ENCODE measurements around the gene KRTAP1-5. TPM values are rescaled to one million over a fixed set of nuclear protein-coding genes. Genes with fewer than 3 reads are reported as not detected.
A peak's percentile ranks its signal among the peaks of the same experiment; 100 is the strongest.
"Not testable (repeated sequence)": the region's sequence is repeated elsewhere in the genome, so short reads cannot be mapped to it uniquely, and the experiment has no call there.

KRTAP1-5 gene
- total and polyA plus RNA-seq, 11 donors = not detected

DNA sequence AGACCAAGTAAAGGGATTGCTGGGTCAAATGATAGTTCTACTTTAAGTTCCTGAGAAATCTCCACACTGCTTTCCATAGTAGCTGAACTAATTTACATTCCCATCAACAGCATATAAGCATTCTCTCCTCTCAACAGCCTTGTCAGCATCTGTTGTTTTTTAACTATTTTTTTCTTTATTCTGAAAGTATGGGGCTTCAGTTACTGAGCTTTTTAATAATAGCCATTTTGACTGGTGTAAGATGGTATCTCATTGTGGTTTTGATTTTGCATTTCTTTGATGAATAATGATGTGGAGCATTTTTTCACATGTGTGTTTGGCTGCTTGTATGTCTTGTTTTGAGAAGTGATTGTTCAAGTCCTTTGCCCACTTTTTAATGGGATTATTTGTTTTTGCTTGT is 25.6 kb upstream of the KRTAP1-5 start:
- Histone ChIP-seq H3K4me1 (no peaks in the 10 kb centered on the region), H3K27me3 (peaks cover 0 to 45% (median 19%) of the 10 kb centered on the region in 9 donors), H3K9me3 (peaks cover 0 to 11% (median 1%) of the 10 kb centered on the region in 12 donors), H3K4me3 (no peak overlapping the region), H3K27ac (no peak overlapping the region), H3K36me3 (no peaks in the 10 kb centered on the region)
- no peak for ATAC-seq
- intact Hi-C loops (cut with DNase I) = no loop called here
- DNase-seq = no peak
- no peak for TF ChIP-seq POLR2A (IDR thresholded peaks at IDR 0.05)
- TF ChIP-seq, protein P1, sequence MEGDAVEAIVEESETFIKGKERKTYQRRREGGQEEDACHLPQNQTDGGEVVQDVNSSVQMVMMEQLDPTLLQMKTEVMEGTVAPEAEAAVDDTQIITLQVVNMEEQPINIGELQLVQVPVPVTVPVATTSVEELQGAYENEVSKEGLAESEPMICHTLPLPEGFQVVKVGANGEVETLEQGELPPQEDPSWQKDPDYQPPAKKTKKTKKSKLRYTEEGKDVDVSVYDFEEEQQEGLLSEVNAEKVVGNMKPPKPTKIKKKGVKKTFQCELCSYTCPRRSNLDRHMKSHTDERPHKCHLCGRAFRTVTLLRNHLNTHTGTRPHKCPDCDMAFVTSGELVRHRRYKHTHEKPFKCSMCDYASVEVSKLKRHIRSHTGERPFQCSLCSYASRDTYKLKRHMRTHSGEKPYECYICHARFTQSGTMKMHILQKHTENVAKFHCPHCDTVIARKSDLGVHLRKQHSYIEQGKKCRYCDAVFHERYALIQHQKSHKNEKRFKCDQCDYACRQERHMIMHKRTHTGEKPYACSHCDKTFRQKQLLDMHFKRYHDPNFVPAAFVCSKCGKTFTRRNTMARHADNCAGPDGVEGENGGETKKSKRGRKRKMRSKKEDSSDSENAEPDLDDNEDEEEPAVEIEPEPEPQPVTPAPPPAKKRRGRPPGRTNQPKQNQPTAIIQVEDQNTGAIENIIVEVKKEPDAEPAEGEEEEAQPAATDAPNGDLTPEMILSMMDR (IDR thresholded peaks at IDR 0.05) = no peak

DNA sequence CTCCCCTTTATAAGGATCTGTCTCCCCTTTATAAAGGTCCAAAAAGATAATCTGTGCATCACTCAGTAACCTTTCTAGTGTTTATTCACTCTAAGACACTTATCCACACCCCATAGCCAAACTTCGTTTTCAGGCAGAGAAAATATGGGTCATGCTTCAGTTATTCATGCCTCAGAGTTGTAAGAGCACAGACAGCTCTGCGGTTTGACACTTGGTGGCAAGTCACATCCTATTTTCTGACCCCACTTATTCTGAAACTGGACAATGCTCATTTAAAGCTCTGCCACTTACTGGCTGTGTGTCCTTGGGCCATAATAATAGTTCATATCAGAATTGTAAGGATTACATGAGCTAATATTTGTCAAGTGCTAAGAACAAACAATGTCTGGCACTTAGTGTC is 22.1 kb upstream of the KRTAP1-5 start:
- H3K4me1 ChIP-seq = no peaks in the 10 kb centered on the region
- H3K27me3 ChIP-seq = peaks cover 0 to 49% (median 22%) of the 10 kb centered on the region in 9 donors
- no peak overlapping the region for H3K27ac ChIP-seq
- H3K36me3 ChIP-seq = no peaks in the 10 kb centered on the region
- TF ChIP-seq, protein P1 (IDR thresholded peaks at IDR 0.05) = no peak
- no peak for TF ChIP-seq POLR2A (IDR thresholded peaks at IDR 0.05)
- intact Hi-C loops (cut with DNase I) = no loop called here
- peaks cover 0 to 9% (median 0%) of the 10 kb centered on the region in 12 donors for H3K9me3 ChIP-seq
- no peak for ATAC-seq
- H3K4me3 ChIP-seq = no peak overlapping the region
- DNase-seq = no peak
- 49 to 64% (median 61%) methylated on average over 2 of the region's 2 CpGs for WGBS, 4 donors

DNA sequence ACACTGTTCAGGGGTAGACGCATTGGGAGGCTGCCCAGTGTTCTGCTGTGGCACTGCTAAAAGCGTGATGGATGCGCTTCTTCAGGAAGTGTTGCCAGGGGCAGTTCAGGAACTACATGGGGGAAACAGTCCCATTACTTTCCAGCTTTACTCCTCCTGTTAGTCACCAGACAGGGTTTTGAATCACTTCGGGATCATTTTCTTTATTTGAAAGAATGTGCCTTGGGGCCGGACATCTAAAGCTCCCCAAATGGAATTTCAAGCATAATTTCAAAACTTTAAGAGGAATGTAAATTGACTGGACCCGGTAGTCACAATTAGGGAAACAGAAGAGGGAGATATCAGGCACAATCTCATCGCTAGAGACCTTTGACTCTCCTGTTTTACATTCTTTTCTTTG is 21.4 kb upstream of the KRTAP1-5 start:
- H3K36me3 ChIP-seq = no peaks in the 10 kb centered on the region
- H3K4me3 ChIP-seq = no peak overlapping the region
- 72 to 77% (median 73%) methylated on average over 7 of the region's 7 CpGs for WGBS, 4 donors
- intact Hi-C loops (cut with DNase I) = no loop called here
- DNase-seq (no peak), ATAC-seq (no peak)
- H3K9me3 ChIP-seq = peaks cover 0 to 6% (median 0%) of the 10 kb centered on the region in 12 donors
- no peak overlapping the region for H3K27ac ChIP-seq
- TF ChIP-seq, protein P1 (IDR thresholded peaks at IDR 0.05) = no peak
- no peak for TF ChIP-seq POLR2A (IDR thresholded peaks at IDR 0.05)
- peaks cover 0 to 49% (median 22%) of the 10 kb centered on the region in 9 donors for H3K27me3 ChIP-seq
- no peaks in the 10 kb centered on the region for H3K4me1 ChIP-seq

DNA sequence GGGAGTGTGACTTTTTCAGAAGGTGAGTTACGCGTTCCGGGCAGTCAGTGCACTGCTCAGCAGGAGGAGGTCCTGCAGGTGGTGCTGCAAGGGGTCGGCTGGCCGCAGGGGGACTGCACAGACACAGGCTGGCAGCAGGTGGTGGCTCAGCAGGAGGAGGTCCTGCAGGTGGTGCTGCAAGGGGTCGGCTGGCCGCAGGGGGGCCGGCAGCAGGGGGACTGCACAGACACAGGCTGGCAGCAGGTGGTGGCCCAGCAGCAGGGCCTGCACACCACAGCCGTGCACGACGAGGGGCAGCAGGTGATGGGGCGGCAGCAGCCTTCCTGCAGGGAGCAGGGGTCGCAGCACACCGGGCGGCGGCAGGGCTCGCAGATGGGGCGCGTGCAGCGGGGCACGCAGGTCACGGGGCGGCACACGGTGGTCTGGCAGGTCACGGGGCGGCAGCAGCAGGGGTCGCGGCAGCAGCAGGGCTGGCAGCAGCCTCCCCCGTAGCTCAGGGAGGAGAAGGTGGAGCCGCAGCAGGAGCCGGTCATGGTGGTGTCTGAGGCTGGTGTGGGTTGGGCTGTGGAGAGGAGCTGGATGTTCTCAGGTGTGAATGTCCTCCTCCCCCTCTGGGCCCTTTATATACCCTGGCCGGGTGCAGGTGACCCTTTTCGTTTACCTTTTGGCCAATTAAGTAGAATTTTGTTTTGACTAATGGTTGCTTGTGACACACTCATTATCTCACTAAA is 19.9 kb upstream of the KRTAP1-5 start, which contains the start of gene KRTAP2-1:
Gene KRTAP2-1 (minus strand): TSS at position 582 of the 731 bp plus-strand sequence. CDS start 49 bp downstream, at position 533.
- intact Hi-C loops (cut with DNase I); H3K36me3 ChIP-seq; H3K9me3 ChIP-seq; H3K4me1 ChIP-seq; H3K27ac ChIP-seq; DNase-seq; H3K4me3 ChIP-seq: not testable (repeated sequence)
- WGBS, 4 donors = 33 to 67% (median 45%) methylated on average over 8 to 10 of the region's 33 CpGs
- peak in 1 of 4 donors; percentile 24 for ATAC-seq
- H3K27me3 ChIP-seq = peaks cover 0 to 49% (median 22%) of the 10 kb centered on the region in 9 donors

All from heart left ventricle (tissue), 16 donors.